Measurements from ENCODE around the gene VPS9D1. TPM values are rescaled to one million over a fixed set of nuclear protein-coding genes. Genes with fewer than 3 reads are reported as not detected.

Gene VPS9D1
- total RNA-seq, 4 donors from 2014 or later, result 4.4 to 10.1 (median 7.3) TPM

DNA sequence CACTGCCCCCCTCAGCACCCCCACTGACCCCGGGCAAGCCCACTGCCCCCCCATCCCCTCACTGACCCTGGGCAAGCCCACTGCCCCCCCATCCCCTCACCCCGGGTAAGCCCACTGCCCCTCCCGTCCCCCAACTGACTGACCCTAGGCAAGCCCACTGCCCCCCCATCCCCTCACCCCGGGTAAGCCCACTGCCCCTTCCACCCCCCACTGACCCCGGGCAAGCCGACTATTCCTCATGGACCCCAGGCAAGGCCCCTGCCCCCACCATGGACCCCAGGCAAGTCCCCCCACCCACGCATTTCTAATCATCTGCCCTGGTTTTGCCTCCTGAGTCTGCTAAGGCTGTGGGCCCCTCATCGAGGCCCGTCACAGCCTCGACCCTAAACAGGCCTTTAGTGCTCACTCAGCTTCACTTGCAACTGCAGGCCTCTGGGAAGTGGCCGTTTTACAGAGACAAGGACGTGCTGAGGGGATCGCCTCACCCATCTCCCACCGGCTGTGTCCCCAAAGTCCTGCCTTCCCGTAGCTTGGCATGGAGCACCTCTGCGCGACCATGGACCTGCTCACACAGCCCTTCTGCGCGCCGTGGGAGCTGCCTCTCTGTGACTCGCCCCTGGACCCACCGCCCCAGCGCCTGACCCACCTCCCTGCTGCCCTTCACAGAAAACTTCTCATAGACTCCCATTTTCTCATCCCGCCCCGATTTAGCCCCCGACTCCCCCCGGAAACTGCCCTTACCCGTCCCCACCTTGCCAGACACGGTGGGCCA, 3.6 kb downstream of the VPS9D1 start:
- peaks cover 0 to 29% (median 7%) of the 10 kb centered on the region in 3 donors for H3K4me1 ChIP-seq
- ATAC-seq, result no peak
- no peak for TF ChIP-seq CTCF (IDR thresholded peaks at IDR 0.05)
- no peak for TF ChIP-seq POLR2A (IDR thresholded peaks at IDR 0.05)
- no peak for TF ChIP-seq POLR2AphosphoS5 (IDR thresholded peaks at IDR 0.05)
- no peak for TF ChIP-seq EP300 (IDR thresholded peaks at IDR 0.05)
- H3K36me3 ChIP-seq, result peaks cover 0 to 10% of the 10 kb centered on the region in 2 donors
- H3K4me3 ChIP-seq, result no peak overlapping the region
- WGBS, 2 donors (ENCODE audit: low coverage in 1 of 2), result 77% methylated on average over 3 of the region's 29 CpGs; no CpG with 5 or more reads in 1 of the 2 donors
- H3K9me3 ChIP-seq, result no peaks in the 10 kb centered on the region
- peaks cover 7% of the 10 kb centered on the region for H3K27me3 ChIP-seq
- no peak overlapping the region for H3K27ac ChIP-seq

GRCh38 chr16:89716493-89716892, 4.2 kb downstream of the VPS9D1 start:
- no peak for TF ChIP-seq POLR2A (IDR thresholded peaks at IDR 0.05)
- TF ChIP-seq POLR2AphosphoS5 (IDR thresholded peaks at IDR 0.05), result no peak
- TF ChIP-seq EP300 (IDR thresholded peaks at IDR 0.05), result no peak
- TF ChIP-seq CTCF (IDR thresholded peaks at IDR 0.05), result no peak
- no peak overlapping the region for H3K4me3 ChIP-seq
- peaks cover 9% of the 10 kb centered on the region for H3K27me3 ChIP-seq
- H3K27ac ChIP-seq, result no peak overlapping the region
- H3K9me3 ChIP-seq, result no peaks in the 10 kb centered on the region
- H3K36me3 ChIP-seq, result peaks cover 0 to 10% of the 10 kb centered on the region in 2 donors
- ATAC-seq, result no peak
- 100% methylated on average over 1 of the region's 15 CpGs; no CpG with 5 or more reads in 1 of the 2 donors for WGBS, 2 donors (ENCODE audit: low coverage in 1 of 2)
- H3K4me1 ChIP-seq, result peaks cover 0 to 29% (median 12%) of the 10 kb centered on the region in 3 donors

- Histone ChIP-seq H3K4me3 (peak overlapping the region in 1 of 2 donors; percentile 24), H3K9me3 (no peaks in the 10 kb centered on the region)
These were observed 8.4 kb downstream of the VPS9D1 start for GRCh38 chr16:89712274-89712781.

GRCh38 chr16:89711601-89712273, 9.0 kb downstream of the VPS9D1 start:
- H3K36me3 ChIP-seq, result peaks cover 0 to 18% of the 10 kb centered on the region in 2 donors
- no peak for ATAC-seq
- H3K4me3 ChIP-seq, result peak overlapping the region in 1 of 2 donors; percentile 24
- no peaks in the 10 kb centered on the region for H3K9me3 ChIP-seq
- H3K4me1 ChIP-seq, result peaks cover 0 to 13% (median 5%) of the 10 kb centered on the region in 3 donors
- peaks cover 9% of the 10 kb centered on the region for H3K27me3 ChIP-seq
- WGBS, 2 donors (ENCODE audit: low coverage in 1 of 2), result no CpG with 5 or more reads among the region's 48 CpGs
- no peak overlapping the region for H3K27ac ChIP-seq
- no peak for TF ChIP-seq EP300 (IDR thresholded peaks at IDR 0.05)

More at GRCh38 chr16:89712274-89712781, 8.4 kb downstream of the VPS9D1 start:
- no CpG with 5 or more reads among the region's 22 CpGs for WGBS, 2 donors (ENCODE audit: low coverage in 1 of 2)
- Histone ChIP-seq H3K4me1 (peaks cover 0 to 13% (median 5%) of the 10 kb centered on the region in 3 donors), H3K27me3 (peaks cover 9% of the 10 kb centered on the region), H3K27ac (no peak overlapping the region), H3K36me3 (peaks cover 0 to 18% of the 10 kb centered on the region in 2 donors)
- ATAC-seq, result no peak
- TF ChIP-seq POLR2A (IDR thresholded peaks at IDR 0.05) (no peak), CTCF (IDR thresholded peaks at IDR 0.05) (no peak), POLR2AphosphoS5 (IDR thresholded peaks at IDR 0.05) (no peak), EP300 (IDR thresholded peaks at IDR 0.05) (no peak)

DNA sequence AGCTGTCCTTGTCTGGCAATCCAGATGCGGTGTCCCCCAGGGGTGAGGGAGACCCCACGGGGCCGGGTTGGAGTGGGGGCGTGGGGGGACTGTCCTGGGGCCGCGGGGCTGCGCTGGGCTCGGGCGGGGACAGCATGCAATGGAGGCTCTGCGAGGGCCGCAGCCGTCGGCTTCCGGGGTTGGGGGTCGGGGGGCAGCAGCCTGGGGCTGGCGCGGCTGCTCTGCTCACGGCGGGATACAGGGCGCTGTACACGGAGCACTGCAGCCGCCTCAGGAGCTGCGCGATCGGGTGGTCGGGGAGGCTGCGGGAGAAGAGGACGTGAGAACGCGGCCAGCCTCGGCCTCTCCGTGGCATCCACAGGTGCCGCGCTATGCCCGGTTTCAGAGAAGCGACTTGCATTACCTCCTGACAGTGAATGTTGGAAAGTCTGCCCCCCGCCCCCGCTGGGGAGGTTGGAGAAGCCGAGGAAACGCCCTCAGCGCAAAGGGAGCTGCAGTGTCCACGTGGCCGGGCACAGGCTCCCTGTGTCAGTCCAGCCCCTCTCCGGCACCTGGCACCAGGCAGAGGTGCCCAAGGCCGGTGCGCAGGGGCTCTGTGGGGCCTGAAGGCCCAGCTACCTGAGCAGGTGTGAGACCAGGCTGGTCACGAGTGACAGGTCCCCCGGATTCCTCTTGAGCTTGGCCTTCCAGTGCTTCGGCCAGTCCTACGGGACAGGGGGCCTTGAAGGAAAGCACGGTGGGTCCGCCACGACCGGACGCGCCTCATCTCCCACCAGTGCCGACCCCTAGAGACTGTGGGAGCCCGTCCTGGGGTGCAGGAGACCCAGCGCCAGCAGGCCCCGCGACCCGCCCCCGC, 9.8 kb downstream of the VPS9D1 start:
- Histone ChIP-seq H3K36me3 (peaks cover 0 to 14% of the 10 kb centered on the region in 2 donors), H3K4me3 (no peak overlapping the region), H3K4me1 (peaks cover 0 to 18% (median 5%) of the 10 kb centered on the region in 3 donors), H3K9me3 (no peaks in the 10 kb centered on the region), H3K27ac (no peak overlapping the region), H3K27me3 (peaks cover 9% of the 10 kb centered on the region)
- no peak for ATAC-seq
- no CpG with 5 or more reads among the region's 63 CpGs for WGBS, 2 donors (ENCODE audit: low coverage in 1 of 2)
- TF ChIP-seq CTCF (IDR thresholded peaks at IDR 0.05), result no peak
- no peak for TF ChIP-seq EP300 (IDR thresholded peaks at IDR 0.05)
- no peak for TF ChIP-seq POLR2AphosphoS5 (IDR thresholded peaks at IDR 0.05)
- TF ChIP-seq POLR2A (IDR thresholded peaks at IDR 0.05), result no peak

Measured in gastroesophageal sphincter (tissue), 4 donors.